CD4-positive, CD25-positive, alpha-beta regulatory T cell (primary cell): ENCODE measurements around the gene DAGLB. TPM values are rescaled to one million over a fixed set of nuclear protein-coding genes. Genes with fewer than 3 reads are reported as not detected.

ENCODE experiments used
- ATAC-seq, 2 donors: fragments of 150-1000 bp; cut with Tn5 transposase; one replicate each; pipeline ENCODE4 v1.10.0; 2021; ENCODE audit warnings: low read depth in 2 of 2, moderate number of reproducible peaks in 2 of 2, moderate library complexity in 1 of 2
- DNase-seq, 3 donors: peaks; one replicate each; pipeline versions ENCODE4 v3.0.0 to v3.0.0-alpha.2; 2012 to 2022; ENCODE audit warnings: mixed read lengths in 1 of 3
- H3K27ac ChIP-seq: one replicate; pipeline ENCODE4 v1.7.0; 2013; ENCODE audit warnings: mild to moderate bottlenecking, low read length; ENCODE audit not compliant: insufficient read depth, poor library complexity, severe bottlenecking
- H3K27me3 ChIP-seq: one replicate; pipeline ENCODE4 v1.7.0; 2013; ENCODE audit warnings: low read length; ENCODE audit not compliant: control insufficient read depth, insufficient read depth
- H3K36me3 ChIP-seq: one replicate; pipeline ENCODE4 v1.7.0; 2013; ENCODE audit warnings: mild to moderate bottlenecking, low read length, moderate library complexity; ENCODE audit not compliant: control insufficient read depth, insufficient read depth
- H3K4me1 ChIP-seq: 2 replicates; pipeline ENCODE4 v1.7.0; 2013; ENCODE audit warnings: mild to moderate bottlenecking, low read length; ENCODE audit not compliant: insufficient read depth, control insufficient read depth, poor library complexity, severe bottlenecking
- H3K4me3 ChIP-seq: one replicate; pipeline ENCODE4 v1.7.0; 2013; ENCODE audit warnings: low read depth, mild to moderate bottlenecking, low read length, moderate library complexity
- H3K9me3 ChIP-seq, 2 experiments: 1 replicate in 1 of 2; 2 replicates in 1 of 2; pipeline ENCODE4 v1.7.0; 2013; ENCODE audit warnings: low read length in 2 of 2, mild to moderate bottlenecking in 1 of 2, moderate library complexity in 1 of 2; ENCODE audit not compliant: control insufficient read depth in 2 of 2
- H3K27ac Mint-ChIP-seq, 3 donors: one replicate each; pipeline ENCODE4 v1.8.0; 2020 to 2022; ENCODE audit warnings: mild to moderate bottlenecking in 3 of 3, mixed read lengths in 3 of 3, moderate library complexity in 2 of 3
- H3K27me3 Mint-ChIP-seq: one replicate; pipeline ENCODE4 v1.8.0; 2022; ENCODE audit warnings: mild to moderate bottlenecking, mixed read lengths
- H3K36me3 Mint-ChIP-seq: one replicate; pipeline ENCODE4 v1.8.0; 2020; ENCODE audit warnings: mixed read lengths
- H3K4me1 Mint-ChIP-seq, 4 donors: one replicate each; pipeline ENCODE4 v1.8.0; 2020 to 2022; ENCODE audit warnings: mixed read lengths in 4 of 4, mild to moderate bottlenecking in 1 of 4
- H3K4me3 Mint-ChIP-seq, 4 donors: one replicate each; pipeline ENCODE4 v1.8.0; 2020 to 2022; ENCODE audit warnings: mild to moderate bottlenecking in 4 of 4, mixed read lengths in 4 of 4, moderate library complexity in 3 of 4
- H3K9me3 Mint-ChIP-seq, 7 donors: one replicate each; pipeline ENCODE4 v1.8.0; 2020 to 2022; ENCODE audit warnings: mixed read lengths in 7 of 7, mild to moderate bottlenecking in 3 of 7, moderate library complexity in 2 of 7
- polyA plus RNA-seq, 4 donors: library from polyadenylated mRNA; unstranded; fragments of 300-500 nt; fragmentation: Illumina TruSeq; gene quantifications; one replicate each; pipeline ENCODE4 v1.2.3, GENCODE V29; 2021
- total RNA-seq: library from RNA; stranded (reverse); gene quantifications from one replicate; pipeline ENCODE4 v1.2.3, GENCODE V29; 2022

Gene DAGLB
- total and polyA plus RNA-seq, 5 donors from 2014 or later, result 5.9 to 33.2 (median 12.0) TPM

- peaks cover 17 to 48% (median 31%) of the 10 kb centered on the region in 4 donors for H3K4me1 Mint-ChIP-seq
- peak overlapping the region; percentile 89 to 98 (median 92) for H3K4me3 Mint-ChIP-seq
- peaks cover 39% of the 10 kb centered on the region for H3K4me1 ChIP-seq
- H3K27ac ChIP-seq, result peak overlapping the region; percentile 80
- ATAC-seq (peak in 1 of 2 donors; percentile 11), DNase-seq (peak; percentile 3 to 51 (median 37))
- peaks cover 7% of the 10 kb centered on the region for H3K27me3 Mint-ChIP-seq
- H3K36me3 Mint-ChIP-seq, result peaks cover 3% of the 10 kb centered on the region
- peak overlapping the region; percentile 85 to 94 (median 94) for H3K27ac Mint-ChIP-seq
- H3K27me3 ChIP-seq, result no peaks in the 10 kb centered on the region
- no peaks in the 10 kb centered on the region for H3K9me3 ChIP-seq
- peaks cover 7% of the 10 kb centered on the region for H3K36me3 ChIP-seq
- peak overlapping the region; percentile 80 for H3K4me3 ChIP-seq
- no peaks in the 10 kb centered on the region for H3K9me3 Mint-ChIP-seq
Measured at GRCh38 chr7:6375348-6376101, 72.2 kb downstream of the DAGLB start.

GRCh38 chr7:6367701-6368211, 80.0 kb downstream of the DAGLB start:
- H3K27ac ChIP-seq, result no peak overlapping the region
- DNase-seq (no peak), ATAC-seq (no peak)
- no peaks in the 10 kb centered on the region for H3K9me3 ChIP-seq
- H3K27me3 Mint-ChIP-seq, result no peaks in the 10 kb centered on the region
- no peak overlapping the region for H3K4me3 ChIP-seq
- no peaks in the 10 kb centered on the region for H3K9me3 Mint-ChIP-seq
- H3K27me3 ChIP-seq, result no peaks in the 10 kb centered on the region
- H3K4me3 Mint-ChIP-seq, result no peak overlapping the region
- no peaks in the 10 kb centered on the region for H3K36me3 ChIP-seq
- no peaks in the 10 kb centered on the region for H3K36me3 Mint-ChIP-seq
- no peaks in the 10 kb centered on the region for H3K4me1 ChIP-seq
- peaks cover 0 to 5% (median 1%) of the 10 kb centered on the region in 4 donors for H3K4me1 Mint-ChIP-seq
- peak overlapping the region in 1 of 3 donors; percentile 48 for H3K27ac Mint-ChIP-seq

GRCh38 chr7:6365451-6365850, 82.3 kb downstream of the DAGLB start:
- Histone ChIP-seq H3K9me3 (no peaks in the 10 kb centered on the region), H3K27ac (no peak overlapping the region), H3K4me1 (no peaks in the 10 kb centered on the region), H3K36me3 (no peaks in the 10 kb centered on the region), H3K4me3 (no peak overlapping the region), H3K27me3 (no peaks in the 10 kb centered on the region)
- ATAC-seq (no peak), DNase-seq (no peak)
- Mint-ChIP-seq H3K9me3 (no peaks in the 10 kb centered on the region), H3K27ac (no peak overlapping the region), H3K4me1 (peaks cover 0 to 8% (median 1%) of the 10 kb centered on the region in 4 donors), H3K27me3 (no peaks in the 10 kb centered on the region), H3K4me3 (no peak overlapping the region), H3K36me3 (no peaks in the 10 kb centered on the region)

GRCh38 chr7:6360841-6361240, 86.9 kb downstream of the DAGLB start:
- Mint-ChIP-seq H3K4me3 (no peak overlapping the region), H3K4me1 (peaks cover 0 to 3% (median 0%) of the 10 kb centered on the region in 4 donors), H3K27ac (peak overlapping the region in 1 of 3 donors; percentile 88), H3K9me3 (peaks cover 0 to 2% (median 0%) of the 10 kb centered on the region in 7 donors), H3K36me3 (no peaks in the 10 kb centered on the region), H3K27me3 (no peaks in the 10 kb centered on the region)
- ATAC-seq (no peak), DNase-seq (no peak)
- Histone ChIP-seq H3K9me3 (no peaks in the 10 kb centered on the region), H3K4me3 (no peak overlapping the region), H3K27me3 (no peaks in the 10 kb centered on the region), H3K36me3 (no peaks in the 10 kb centered on the region), H3K27ac (no peak overlapping the region), H3K4me1 (no peaks in the 10 kb centered on the region)

- Mint-ChIP-seq H3K4me1 (peaks cover 0 to 3% (median 0%) of the 10 kb centered on the region in 4 donors), H3K9me3 (peaks cover 0 to 2% (median 0%) of the 10 kb centered on the region in 7 donors), H3K27me3 (no peaks in the 10 kb centered on the region), H3K36me3 (no peaks in the 10 kb centered on the region), H3K4me3 (no peak overlapping the region), H3K27ac (no peak overlapping the region)
- ATAC-seq, result no peak
- H3K36me3 ChIP-seq, result no peaks in the 10 kb centered on the region
- H3K27ac ChIP-seq, result no peak overlapping the region
- H3K4me3 ChIP-seq, result no peak overlapping the region
- DNase-seq, result no peak
- H3K9me3 ChIP-seq, result no peaks in the 10 kb centered on the region
- H3K4me1 ChIP-seq, result no peaks in the 10 kb centered on the region
- H3K27me3 ChIP-seq, result no peaks in the 10 kb centered on the region
Measured at GRCh38 chr7:6359734-6360133, 88.0 kb downstream of the DAGLB start.

Other genes starting within 250 kb of the DAGLB start
- gene CYTH3, start 175.3 kb downstream of the DAGLB start, total RNA-seq, result 14.3 TPM
- gene CYTH3, start 175.3 kb downstream of the DAGLB start, polyA plus RNA-seq, result 1 to 10 TPM; 1.4 to 4.0 (median 3.3) TPM
- 6.8 TPM for gene FAM220A, start 99.0 kb downstream of the DAGLB start, total RNA-seq
- gene FAM220A, start 99.0 kb downstream of the DAGLB start, polyA plus RNA-seq, result 1 to 10 TPM; 5.6 to 7.4 (median 5.9) TPM
- 72.8 TPM for gene RAC1, start 73.4 kb downstream of the DAGLB start, total RNA-seq
- gene RAC1, start 73.4 kb downstream of the DAGLB start, polyA plus RNA-seq, result 100 to 1,000 TPM; 244 to 419 (median 310) TPM
- 39.9 TPM for gene KDELR2, start 36.2 kb upstream of the DAGLB start, total RNA-seq
- 10 to 100 TPM; 52.8 to 74.9 (median 56.6) TPM for gene KDELR2, start 36.2 kb upstream of the DAGLB start, polyA plus RNA-seq
- 0.15 TPM for gene GRID2IP, start 103.5 kb upstream of the DAGLB start, total RNA-seq
- under 1 TPM in 1 of 4 donors, not detected in 3; 0.10 TPM for gene GRID2IP, start 103.5 kb upstream of the DAGLB start, polyA plus RNA-seq
- 20.4 TPM for gene ZDHHC4, start 129.5 kb upstream of the DAGLB start, total RNA-seq
- 10 to 100 TPM; 63.5 to 77.9 (median 67.0) TPM for gene ZDHHC4, start 129.5 kb upstream of the DAGLB start, polyA plus RNA-seq
- 50.1 TPM for gene INTS15, start 142.1 kb upstream of the DAGLB start, total RNA-seq
- 10 to 100 TPM; 28.3 to 33.1 (median 31.5) TPM for gene INTS15, start 142.1 kb upstream of the DAGLB start, polyA plus RNA-seq
- 0.96 TPM for gene ZNF853, start 167.7 kb upstream of the DAGLB start, total RNA-seq
- gene ZNF853, start 167.7 kb upstream of the DAGLB start, polyA plus RNA-seq, result 1 to 10 TPM in 1 of 4 donors, under 1 TPM in 3; 0.26 to 1.3 (median 0.71) TPM
- 51.6 TPM for gene ZNF316, start 189.4 kb upstream of the DAGLB start, total RNA-seq
- gene ZNF316, start 189.4 kb upstream of the DAGLB start, polyA plus RNA-seq, result 1 to 10 TPM in 2 of 4 donors, under 1 TPM in 2; 0.81 to 1.5 (median 0.98) TPM